RWPE2 (cell line): ENCODE data around the gene VASP.

Experiments used
- ATAC-seq: fragments of 200-7000 bp; cut with Tn5 transposase; 3 replicates; pipeline ENCODE4 v1.9.1; 2021; ENCODE audit warnings: low read depth
- DNase-seq: peaks from one replicate; pipeline ENCODE4 v3.0.0-alpha.2; 2020; ENCODE audit warnings: low spot score
- H3K27ac ChIP-seq: fragments of 450-650 bp; 2 replicates; pipeline ENCODE4 v1.5.1; 2017; ENCODE audit warnings: mild to moderate bottlenecking; ENCODE audit not compliant: poor library complexity, severe bottlenecking
- H3K27me3 ChIP-seq: fragments of 250-450 bp; sonication (Bioruptor Pico); 2 replicates; pipeline ENCODE4 v1.5.1; 2021; ENCODE audit warnings: mild to moderate bottlenecking, moderate library complexity; ENCODE audit not compliant: insufficient read depth, poor library complexity, severe bottlenecking
- H3K36me3 ChIP-seq: fragments of 250-450 bp; sonication (Bioruptor Pico); 2 replicates; pipeline ENCODE4 v1.5.1; 2020; ENCODE audit warnings: low read depth, mild to moderate bottlenecking, moderate library complexity
- H3K4me1 ChIP-seq: fragments of 250-450 bp; sonication (Bioruptor Pico); 2 replicates; pipeline ENCODE4 v1.5.1; 2021; ENCODE audit warnings: mild to moderate bottlenecking, moderate library complexity; ENCODE audit not compliant: insufficient read depth, poor library complexity, severe bottlenecking
- H3K4me3 ChIP-seq: fragments of 250-450 bp; sonication (Bioruptor Pico); 2 replicates; pipeline ENCODE4 v1.5.1; 2021; ENCODE audit warnings: mild to moderate bottlenecking, moderate library complexity; ENCODE audit not compliant: severe bottlenecking
- H3K9me3 ChIP-seq: fragments of 250-450 bp; sonication (Bioruptor Pico); 2 replicates; pipeline ENCODE4 v1.5.1; 2021; ENCODE audit warnings: mild to moderate bottlenecking, moderate library complexity; ENCODE audit not compliant: severe bottlenecking
- CTCF ChIP-seq: fragments of 450-650 bp; IDR thresholded peaks from one replicate; pipeline ENCODE4 v1.5.1; 2017; ENCODE audit warnings: mild to moderate bottlenecking, moderate library complexity; ENCODE audit not compliant: poor library complexity, severe bottlenecking

The VASP gene

GRCh38 chr19:45496349-45496953, 10.8 kb upstream of the VASP start:
- Histone ChIP-seq H3K27ac (no peak overlapping the region), H3K4me1 (peaks cover 11% of the 10 kb centered on the region), H3K4me3 (peak overlapping the region; percentile 64), H3K9me3 (no peaks in the 10 kb centered on the region), H3K27me3 (no peaks in the 10 kb centered on the region), H3K36me3 (no peaks in the 10 kb centered on the region)
- ATAC-seq (no peak), DNase-seq (no peak)
- no peak for TF ChIP-seq CTCF

- Histone ChIP-seq H3K9me3 (no peaks in the 10 kb centered on the region), H3K27ac (no peak overlapping the region), H3K4me1 (peaks cover 11% of the 10 kb centered on the region), H3K36me3 (no peaks in the 10 kb centered on the region), H3K4me3 (no peak overlapping the region), H3K27me3 (no peaks in the 10 kb centered on the region)
- ATAC-seq, result no peak
- no peak for DNase-seq
- TF ChIP-seq CTCF, result no peak
Observed at GRCh38 chr19:45497791-45498190, 9.5 kb upstream of the VASP start.

GRCh38 chr19:45498411-45499195, 8.7 kb upstream of the VASP start, which contains the start of gene PPM1N:
PPM1N (plus strand) TSS chr19:45498443; CDS start chr19:45498473, 30 bp downstream.
- Histone ChIP-seq H3K4me3 (peak within 1 kb of the TSS; percentile 64), H3K9me3 (no peaks in the 10 kb centered on the region), H3K36me3 (no peaks in the 10 kb centered on the region), H3K27me3 (no peaks in the 10 kb centered on the region), H3K27ac (no peak within 1 kb of the TSS), H3K4me1 (peaks cover 6% of the 10 kb centered on the region)
- ATAC-seq (0 out of 3 replicates have a peak, but pooled peaks have one; percentile 4), DNase-seq (no peak)
- TF ChIP-seq CTCF, result peak; percentile 20

GRCh38 chr19:45499196-45500180, 7.8 kb upstream of the VASP start:
- ATAC-seq, result peak; percentile 62
- H3K27me3 ChIP-seq, result no peaks in the 10 kb centered on the region

More at GRCh38 chr19:45499196-45500180, 7.8 kb upstream of the VASP start:
- Histone ChIP-seq H3K4me3 (no peak overlapping the region), H3K9me3 (no peaks in the 10 kb centered on the region), H3K4me1 (peaks cover 5% of the 10 kb centered on the region), H3K27ac (no peak overlapping the region), H3K36me3 (no peaks in the 10 kb centered on the region)
- no peak for DNase-seq
- no peak for TF ChIP-seq CTCF
